SJCRH30 (cell line): ENCODE measurements around the gene UGT2B10. TPM values are rescaled to one million over a fixed set of nuclear protein-coding genes. Genes with fewer than 3 reads are reported as not detected.
A peak's percentile ranks its signal among the peaks of the same experiment; 100 is the strongest.

Experiments
- DNase-seq, 2 experiments: peaks; one replicate each; pipeline ENCODE4 v3.0.0-alpha.2; 2015 to 2020
- H3K27ac ChIP-seq: fragments of 250-450 bp; sonication (Bioruptor Pico); 2 replicates; pipeline ENCODE4 v1.5.1; 2020; ENCODE audit warnings: mild to moderate bottlenecking, moderate library complexity
- H3K27me3 ChIP-seq: fragments of 250-450 bp; sonication (Bioruptor Pico); 2 replicates; pipeline ENCODE4 v1.5.1; 2020; ENCODE audit warnings: mild to moderate bottlenecking, moderate library complexity
- H3K36me3 ChIP-seq: fragments of 250-450 bp; sonication (Bioruptor Pico); 2 replicates; pipeline ENCODE4 v1.5.1; 2020; ENCODE audit warnings: mild to moderate bottlenecking, moderate library complexity
- H3K4me1 ChIP-seq: fragments of 250-450 bp; sonication (Bioruptor Pico); 2 replicates; pipeline ENCODE4 v1.5.1; 2020; ENCODE audit warnings: mild to moderate bottlenecking, moderate library complexity
- H3K4me3 ChIP-seq: fragments of 250-450 bp; sonication (Bioruptor Pico); 2 replicates; pipeline ENCODE4 v1.5.1; 2020; ENCODE audit warnings: mild to moderate bottlenecking, moderate library complexity
- H3K9me3 ChIP-seq: fragments of 250-450 bp; sonication (Bioruptor Pico); replicated peaks from 2 replicates; pipeline ENCODE4 v1.5.1; 2020; ENCODE audit warnings: mild to moderate bottlenecking, moderate library complexity
- total RNA-seq: library from RNA; depleted of rRNA; stranded (reverse); fragments of >200 nt; shearing (Covaris generic); gene quantifications from 2 replicates; pipeline ENCODE4 v1.2.3, GENCODE V29; 2014

UGT2B10 gene
- total RNA-seq, 1 experiment from 2014 or later: not detected

GRCh38 chr4:68858039-68858438 is 42.2 kb downstream of the UGT2B10 start:
- peaks cover 10% of the 10 kb centered on the region for H3K4me1 ChIP-seq
- no peaks in the 10 kb centered on the region for H3K27me3 ChIP-seq
- no peak overlapping the region for H3K27ac ChIP-seq
- no peaks in the 10 kb centered on the region for H3K36me3 ChIP-seq
- no peak overlapping the region for H3K4me3 ChIP-seq
- DNase-seq: no peak
- H3K9me3 ChIP-seq: no peaks in the 10 kb centered on the region

GRCh38 chr4:68859655-68860054 is 43.9 kb downstream of the UGT2B10 start:
- Histone ChIP-seq H3K4me3 (no peak overlapping the region), H3K4me1 (peaks cover 10% of the 10 kb centered on the region), H3K27ac (no peak overlapping the region), H3K9me3 (no peaks in the 10 kb centered on the region), H3K36me3 (no peaks in the 10 kb centered on the region), H3K27me3 (no peaks in the 10 kb centered on the region)
- no peak for DNase-seq

- Histone ChIP-seq H3K4me1 (no peaks in the 10 kb centered on the region), H3K27me3 (no peaks in the 10 kb centered on the region), H3K4me3 (no peak overlapping the region), H3K36me3 (no peaks in the 10 kb centered on the region), H3K9me3 (no peaks in the 10 kb centered on the region), H3K27ac (no peak overlapping the region)
- no peak for DNase-seq
Measured at GRCh38 chr4:68861057-68861456, 45.3 kb downstream of the UGT2B10 start.

GRCh38 chr4:68864438-68865187 is 48.8 kb downstream of the UGT2B10 start:
- H3K27ac ChIP-seq: no peak overlapping the region
- no peaks in the 10 kb centered on the region for H3K4me1 ChIP-seq
- H3K27me3 ChIP-seq: no peaks in the 10 kb centered on the region
- no peak for DNase-seq
- H3K9me3 ChIP-seq: 0 out of 2 replicates have a peak, but pooled peaks cover 2% of the 10 kb centered on the region
- no peak overlapping the region for H3K4me3 ChIP-seq
- no peaks in the 10 kb centered on the region for H3K36me3 ChIP-seq

DNA sequence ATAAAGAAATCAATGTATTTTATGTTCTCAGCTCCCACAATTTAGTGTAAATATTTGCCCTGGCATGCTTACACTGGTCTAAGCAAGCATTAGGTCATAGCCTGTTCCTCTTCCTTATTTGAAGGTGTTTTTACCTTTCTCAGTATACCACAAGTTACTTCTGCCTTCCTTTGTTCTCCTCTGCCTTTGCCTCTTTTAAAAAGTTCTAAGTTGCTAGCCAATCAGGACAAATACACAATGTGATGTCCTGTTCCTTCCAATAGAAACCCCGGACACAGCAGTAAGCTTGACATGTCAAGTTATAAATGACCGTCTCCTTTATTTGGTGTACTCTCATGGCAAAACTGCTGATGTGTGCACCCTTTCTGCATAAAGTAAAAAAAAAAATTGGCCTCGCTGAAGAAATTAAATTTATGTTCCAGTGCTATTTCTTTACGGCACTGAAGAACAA is 49.4 kb downstream of the UGT2B10 start:
- no peaks in the 10 kb centered on the region for H3K36me3 ChIP-seq
- no peak for DNase-seq
- H3K27ac ChIP-seq: no peak overlapping the region
- H3K4me1 ChIP-seq: no peaks in the 10 kb centered on the region
- H3K4me3 ChIP-seq: no peak overlapping the region
- no peaks in the 10 kb centered on the region for H3K27me3 ChIP-seq
- H3K9me3 ChIP-seq: 0 out of 2 replicates have a peak, but pooled peaks cover 2% of the 10 kb centered on the region

DNA sequence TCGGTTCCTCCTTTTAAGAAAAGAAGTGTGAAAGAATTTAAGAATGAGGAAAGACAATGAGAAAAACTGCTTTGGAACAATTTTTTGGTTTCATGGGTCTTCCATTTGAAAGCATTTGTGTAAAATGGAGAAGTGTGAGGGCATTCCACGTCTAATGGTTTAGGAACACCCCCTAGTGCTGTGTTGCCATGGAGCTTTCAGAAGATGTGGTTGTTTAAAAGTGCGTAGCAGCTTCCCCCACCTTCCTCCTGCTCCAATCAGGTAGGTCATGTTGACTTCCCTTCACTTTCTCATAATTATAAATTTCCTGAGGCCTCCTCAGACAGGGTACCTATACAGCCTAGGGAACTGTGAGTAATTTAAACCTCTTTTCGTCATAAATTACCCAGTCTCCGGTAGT is 50.0 kb downstream of the UGT2B10 start:
- Histone ChIP-seq H3K9me3 (0 out of 2 replicates have a peak, but pooled peaks cover 2% of the 10 kb centered on the region), H3K4me1 (no peaks in the 10 kb centered on the region), H3K27me3 (no peaks in the 10 kb centered on the region), H3K27ac (no peak overlapping the region), H3K4me3 (no peak overlapping the region), H3K36me3 (no peaks in the 10 kb centered on the region)
- DNase-seq: no peak

GRCh38 chr4:68869274-68869773 is 53.5 kb downstream of the UGT2B10 start:
- H3K4me3 ChIP-seq: no peak overlapping the region
- H3K9me3 ChIP-seq: 0 out of 2 replicates have a peak, but pooled peaks cover 2% of the 10 kb centered on the region
- H3K36me3 ChIP-seq: no peaks in the 10 kb centered on the region
- DNase-seq: peak; percentile 19 to 35
- H3K27me3 ChIP-seq: no peaks in the 10 kb centered on the region
- H3K4me1 ChIP-seq: peaks cover 10% of the 10 kb centered on the region; the same call in 1 of the 2 replicates
- no peak overlapping the region for H3K27ac ChIP-seq

DNA sequence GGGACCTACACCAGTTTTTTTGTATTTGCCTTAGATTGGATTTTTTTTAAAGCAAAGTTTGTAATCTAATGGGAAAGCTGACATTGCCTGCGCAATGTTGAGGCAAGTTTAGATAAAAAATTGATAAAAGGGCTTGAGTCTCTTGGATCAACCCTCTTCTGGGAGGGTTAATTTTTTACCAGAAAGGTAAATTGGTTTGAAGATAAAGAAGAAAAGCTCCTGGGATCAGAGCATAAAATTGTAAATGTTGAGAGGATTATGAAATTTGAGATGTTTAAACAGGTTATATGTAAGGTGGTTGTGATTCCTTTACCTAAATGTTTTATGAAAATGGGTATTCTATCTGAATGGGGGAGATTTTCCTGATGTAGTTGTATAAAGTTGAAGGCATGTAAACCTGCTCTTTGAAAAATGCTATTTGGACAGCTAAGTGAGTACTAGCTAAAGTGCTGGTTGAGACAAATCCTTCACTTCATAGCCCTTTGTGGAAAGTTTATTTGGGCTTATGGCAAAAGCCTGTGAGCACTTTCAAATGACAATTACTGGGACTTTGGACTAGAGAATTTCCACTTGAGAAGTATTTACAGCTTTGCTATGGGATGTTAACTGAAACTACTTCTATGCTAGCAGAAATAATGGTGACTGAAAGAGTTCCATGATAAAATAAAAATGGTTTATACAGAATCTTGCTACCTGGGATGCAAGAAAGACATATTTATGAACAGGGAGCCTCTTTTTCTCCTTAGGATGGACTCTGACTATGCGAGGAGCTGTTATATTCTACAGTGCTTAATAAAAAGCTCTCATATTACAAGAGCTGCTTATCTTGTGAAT is 56.2 kb downstream of the UGT2B10 start:
- DNase-seq: peak in 1 of 2 experiments; percentile 24
- Histone ChIP-seq H3K27me3 (no peaks in the 10 kb centered on the region), H3K4me1 (peaks cover 17% of the 10 kb centered on the region), H3K9me3 (0 out of 2 replicates have a peak, but pooled peaks cover 2% of the 10 kb centered on the region), H3K27ac (no peak overlapping the region), H3K4me3 (no peak overlapping the region), H3K36me3 (no peaks in the 10 kb centered on the region)

DNA sequence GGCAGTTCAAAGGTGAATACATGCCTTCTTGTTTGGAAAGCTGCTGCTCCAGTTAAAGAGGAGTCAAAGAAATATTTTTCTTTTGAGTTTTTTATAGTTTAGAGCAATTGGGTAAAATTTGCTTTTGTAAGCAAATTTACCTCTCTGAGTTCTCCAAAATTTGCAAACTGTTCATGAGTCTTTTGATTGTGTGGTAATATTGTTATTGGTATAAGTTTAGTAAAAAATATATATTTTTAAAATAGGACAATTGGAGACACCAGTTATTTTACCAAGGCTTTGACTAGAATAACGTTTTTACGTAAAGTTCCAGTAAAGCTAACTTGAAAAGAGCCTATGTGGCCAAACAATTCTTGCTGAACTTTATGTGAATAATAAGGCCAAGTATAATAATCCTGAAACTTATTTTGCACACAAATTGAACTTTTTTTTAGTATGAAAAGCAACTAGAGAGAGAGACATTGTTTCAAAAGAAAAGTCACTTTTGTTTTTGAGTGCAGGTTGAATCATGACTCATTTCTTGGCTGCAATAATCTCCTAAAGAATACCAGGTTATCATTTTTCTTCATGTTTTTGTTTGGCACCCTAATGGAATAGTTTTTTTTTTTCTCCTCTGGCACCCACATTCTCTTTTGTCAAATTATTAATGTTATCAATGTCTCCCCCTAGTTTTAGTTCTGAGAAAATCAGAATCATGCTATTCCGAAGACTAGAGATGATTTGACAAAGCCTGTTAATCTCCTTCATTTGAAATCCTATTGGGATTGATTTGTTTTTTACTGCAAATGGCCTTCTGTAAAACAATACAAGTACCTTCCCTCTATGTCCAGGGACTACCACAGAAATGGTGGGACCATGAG is 57.1 kb downstream of the UGT2B10 start:
- DNase-seq: no peak
- peaks cover 17% of the 10 kb centered on the region for H3K4me1 ChIP-seq

DNA sequence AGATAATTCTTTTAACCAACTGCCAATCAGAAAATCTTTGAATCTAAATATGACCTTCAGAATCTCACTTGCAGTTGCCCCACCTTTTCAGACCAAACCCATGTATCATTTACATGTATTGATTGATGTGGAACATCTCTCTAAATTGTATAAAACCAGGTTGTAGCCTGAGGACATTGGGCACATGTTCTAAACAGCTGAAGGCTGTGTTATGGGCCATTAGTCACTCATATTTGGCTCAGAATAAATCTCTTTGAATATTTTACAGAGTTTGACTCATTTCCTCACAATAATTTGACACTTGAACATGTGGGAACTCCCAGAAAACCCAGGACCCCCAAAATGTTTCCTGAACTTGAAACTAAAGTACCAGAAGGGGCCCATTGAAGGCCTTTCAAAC is 58.7 kb downstream of the UGT2B10 start:
- peak in 1 of 2 experiments; percentile 34 for DNase-seq
- H3K27me3 ChIP-seq: no peaks in the 10 kb centered on the region
- no peak overlapping the region for H3K27ac ChIP-seq
- no peak overlapping the region for H3K4me3 ChIP-seq
- H3K9me3 ChIP-seq: no peaks in the 10 kb centered on the region
- H3K36me3 ChIP-seq: no peaks in the 10 kb centered on the region
- peaks cover 17% of the 10 kb centered on the region for H3K4me1 ChIP-seq

More for the DNA sequence above, 57.1 kb downstream of the UGT2B10 start:
- H3K9me3 ChIP-seq: 0 out of 2 replicates have a peak, but pooled peaks cover 2% of the 10 kb centered on the region
- no peak overlapping the region for H3K27ac ChIP-seq
- H3K36me3 ChIP-seq: no peaks in the 10 kb centered on the region
- no peaks in the 10 kb centered on the region for H3K27me3 ChIP-seq
- no peak overlapping the region for H3K4me3 ChIP-seq

DNA sequence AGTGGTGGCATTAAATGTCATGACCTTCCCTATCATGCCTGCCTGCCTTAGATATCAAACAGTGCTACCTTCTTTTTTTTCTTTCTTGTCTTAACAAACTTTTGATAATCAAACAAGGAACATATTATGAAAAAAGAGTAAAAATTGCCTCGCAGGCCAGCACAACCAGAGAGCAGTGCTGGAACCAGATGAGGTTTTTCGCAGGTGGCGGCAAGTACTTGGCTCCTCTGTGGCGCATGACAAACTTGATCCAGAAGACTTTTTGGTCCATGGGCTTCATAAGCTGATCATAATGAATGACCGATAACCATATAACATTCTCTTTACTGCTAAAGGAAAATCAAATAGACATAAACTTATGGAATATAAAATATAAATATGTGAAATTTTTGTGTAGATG is 61.8 kb downstream of the UGT2B10 start:
- peaks cover 14% of the 10 kb centered on the region for H3K4me1 ChIP-seq
- H3K27ac ChIP-seq: no peak overlapping the region
- no peaks in the 10 kb centered on the region for H3K36me3 ChIP-seq
- no peak overlapping the region for H3K4me3 ChIP-seq
- no peaks in the 10 kb centered on the region for H3K27me3 ChIP-seq
- H3K9me3 ChIP-seq: no peaks in the 10 kb centered on the region
- DNase-seq: no peak

GRCh38 chr4:68878048-68878447 is 62.3 kb downstream of the UGT2B10 start:
- no peak for DNase-seq
- no peaks in the 10 kb centered on the region for H3K9me3 ChIP-seq
- H3K4me3 ChIP-seq: no peak overlapping the region
- no peak overlapping the region for H3K27ac ChIP-seq
- no peaks in the 10 kb centered on the region for H3K27me3 ChIP-seq
- H3K4me1 ChIP-seq: peaks cover 11% of the 10 kb centered on the region
- no peaks in the 10 kb centered on the region for H3K36me3 ChIP-seq
